Testis (tissue), 5 donors: ENCODE data around the gene OSCP1. TPM values are rescaled to one million over a fixed set of nuclear protein-coding genes. Genes with fewer than 3 reads are reported as not detected.
"Not testable (repeated sequence)": the region's sequence is repeated elsewhere in the genome, so short reads cannot be mapped to it uniquely, and the experiment has no call there.

Experiments
- DNase-seq: peaks from one replicate; pipeline ENCODE4 v3.0.0-alpha.2; 2019
- H3K27ac ChIP-seq, 2 donors: fragments of 200-600 bp; sonication (generic); one replicate each; pipeline ENCODE4 v1.5.1; 2019
- H3K27me3 ChIP-seq: fragments of 200-600 bp; sonication (generic); one replicate; pipeline ENCODE4 v1.5.1; 2019
- H3K36me3 ChIP-seq: fragments of 200-600 bp; sonication (generic); one replicate; pipeline ENCODE4 v1.5.1; 2017; ENCODE audit warnings: low read depth; ENCODE audit errors: missing control alignments
- H3K4me1 ChIP-seq: fragments of 200-600 bp; sonication (generic); one replicate; pipeline ENCODE4 v1.5.1; 2019
- H3K4me3 ChIP-seq, 2 donors: fragments of 200-600 bp; sonication (generic); one replicate each; pipeline ENCODE4 v1.5.1; 2017 to 2019
- H3K9me3 ChIP-seq: fragments of 200-600 bp; sonication (generic); one replicate; pipeline ENCODE4 v1.5.1; 2017
- CTCF ChIP-seq, 3 experiments: fragments of 450-650 bp in 2 of 3; fragments of 200-600 bp in 1 of 3; sonication (generic) in 1 of 3; IDR thresholded peaks; one replicate each; pipeline ENCODE4 v1.5.1; 2016 to 2019; ENCODE audit warnings: antibody characterized with exemption in 3 of 3, mild to moderate bottlenecking in 2 of 3, moderate library complexity in 1 of 3
- POLR2A ChIP-seq: fragments of 450-650 bp; IDR thresholded peaks from one replicate; pipeline ENCODE4 v1.6.1; 2017; ENCODE audit warnings: antibody characterized with exemption, mild to moderate bottlenecking, moderate library complexity
- WGBS, 2 donors: methylation state at CpG; one replicate each; pipeline ENCODE4 v1.1.5; 2018; 5-methylcytosine and 5-hydroxymethylcytosine counted together
- intact Hi-C: fragments of 100-400 bp; cut with DNase I; formaldehyde crosslinking; loops from one replicate; pipeline ENCODE4 v1.15.1; 2023; ENCODE audit warnings: low total_unique reads
- long read RNA-seq, 2 donors: transcript quantifications; one replicate each; lab custom pipeline, GENCODE V29; 2026
- polyA plus RNA-seq: library from polyadenylated mRNA; stranded (reverse); fragments of 350-450 nt; fragmentation: Illumina TruSeq; extraction: RNeasy Lipid Tissue Mini Kit (QIAGEN cat#74804); gene quantifications from one replicate; pipeline ENCODE4 v1.2.3, GENCODE V29; 2014; ENCODE audit warnings: low read depth, low replicate concordance; ENCODE audit not compliant: insufficient read depth
- total RNA-seq, 2 donors: library from RNA; depleted of rRNA; stranded (reverse); fragments of >200 nt; gene quantifications; one replicate each; pipeline ENCODE4 v1.2.3, GENCODE V29; 2016

Gene OSCP1
- total RNA-seq, result 10 to 100 TPM; 50.7 to 72.1 TPM
- polyA plus RNA-seq, result 199 TPM
- long read RNA-seq, donor 1, partial matches to known transcripts, result 0 of 4 reads
- long read RNA-seq, donor 1, other reads (novel, unspliced or antisense), result 0 of 4 reads
- long read RNA-seq, donor 2, partial matches to known transcripts, result 0 of 3 reads
- long read RNA-seq, donor 2, other reads (novel, unspliced or antisense), result 0 of 3 reads

DNA sequence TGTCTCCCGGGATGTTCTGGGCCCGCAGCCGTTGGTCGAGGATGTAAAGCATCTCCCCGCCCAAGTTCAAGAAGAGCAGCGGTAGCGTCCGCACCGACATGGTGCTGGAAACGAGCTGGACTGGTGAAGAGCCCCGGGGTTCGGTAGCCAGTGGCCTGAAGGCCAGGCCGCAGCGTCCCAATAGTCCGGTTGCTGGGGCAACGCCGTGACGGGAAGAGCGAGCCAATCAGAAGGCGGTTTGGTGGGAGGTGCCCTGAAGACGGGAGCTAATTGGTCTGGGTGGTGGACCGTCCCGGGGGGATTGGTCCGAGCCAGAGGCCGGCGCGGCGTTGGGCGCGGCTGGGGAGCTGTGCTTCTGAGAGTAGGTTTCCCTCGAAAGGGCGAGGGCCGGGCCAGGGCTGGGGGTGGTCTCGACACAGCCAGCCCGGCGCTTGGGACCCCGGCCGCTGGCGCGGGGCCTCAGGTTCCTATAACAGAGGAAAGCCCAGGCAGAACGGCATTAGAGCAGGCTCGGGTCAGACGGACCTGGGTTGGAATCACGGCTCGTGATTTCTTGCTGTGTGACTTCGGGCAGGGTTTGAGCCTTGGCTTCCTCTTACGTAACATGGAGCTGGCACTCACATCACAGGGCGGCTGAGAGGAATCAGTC, at the start of gene OSCP1:
Gene OSCP1, minus strand, starts transcription at position 182 of the 649 bp plus-strand sequence. Its CDS starts 82 bp downstream, at position 100.
- Histone ChIP-seq H3K4me3 (peak within 1 kb of the TSS; percentile 64 to 66), H3K36me3 (no peaks in the 10 kb centered on the region), H3K9me3 (no peaks in the 10 kb centered on the region), H3K27me3 (no peaks in the 10 kb centered on the region), H3K4me1 (no peaks in the 10 kb centered on the region), H3K27ac (peak within 1 kb of the TSS; percentile 86 to 93)
- intact Hi-C loops, result no loop called here
- 0% methylated on average over 15 to 48 of the region's 48 CpGs for WGBS, 2 donors
- DNase-seq, result peak; percentile 98
- TF ChIP-seq POLR2A, result peak; percentile 88
- TF ChIP-seq CTCF (IDR thresholded peaks at IDR 0.05), result no peak

DNA sequence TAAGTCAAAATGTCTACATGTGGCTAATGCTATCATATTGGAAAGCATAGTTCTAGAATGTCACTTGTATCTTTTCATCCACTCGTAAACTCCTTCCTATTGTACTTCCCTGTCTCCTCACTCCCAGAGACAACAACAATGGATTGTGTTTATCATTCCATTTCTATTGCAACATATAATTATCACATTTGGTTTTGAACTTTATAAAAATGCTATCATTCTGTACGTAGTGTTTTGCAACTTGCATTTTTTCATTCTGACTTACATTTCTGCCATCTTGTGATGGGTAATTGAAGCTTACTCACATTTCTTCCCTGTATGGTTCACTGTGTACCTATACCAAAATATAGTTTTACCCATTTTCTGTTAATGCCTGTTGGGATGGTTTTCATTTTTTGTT, 47.0 kb upstream of the OSCP1 start:
- Histone ChIP-seq H3K4me3 (no peak overlapping the region), H3K27ac (no peak overlapping the region), H3K9me3 (no peaks in the 10 kb centered on the region), H3K4me1 (no peaks in the 10 kb centered on the region), H3K36me3 (no peaks in the 10 kb centered on the region), H3K27me3 (no peaks in the 10 kb centered on the region)
- TF ChIP-seq POLR2A (no peak), CTCF (IDR thresholded peaks at IDR 0.05) (no peak)
- WGBS, 2 donors, result 66 to 77% methylated on average over 2 of the region's 2 CpGs
- no peak for DNase-seq
- intact Hi-C loops, result no loop called here

- Histone ChIP-seq H3K27me3 (no peaks in the 10 kb centered on the region), H3K4me1 (no peaks in the 10 kb centered on the region), H3K4me3 (no peak overlapping the region), H3K9me3 (no peaks in the 10 kb centered on the region), H3K36me3 (no peaks in the 10 kb centered on the region), H3K27ac (no peak overlapping the region)
- no peak for TF ChIP-seq POLR2A
- no peak for TF ChIP-seq CTCF (IDR thresholded peaks at IDR 0.05)
- no peak for DNase-seq
- 91 to 94% methylated on average over 5 of the region's 5 CpGs for WGBS, 2 donors
- intact Hi-C loops, result no loop called here
These were observed 44.7 kb upstream of the OSCP1 start for GRCh38 chr1:36494971-36495370.

DNA sequence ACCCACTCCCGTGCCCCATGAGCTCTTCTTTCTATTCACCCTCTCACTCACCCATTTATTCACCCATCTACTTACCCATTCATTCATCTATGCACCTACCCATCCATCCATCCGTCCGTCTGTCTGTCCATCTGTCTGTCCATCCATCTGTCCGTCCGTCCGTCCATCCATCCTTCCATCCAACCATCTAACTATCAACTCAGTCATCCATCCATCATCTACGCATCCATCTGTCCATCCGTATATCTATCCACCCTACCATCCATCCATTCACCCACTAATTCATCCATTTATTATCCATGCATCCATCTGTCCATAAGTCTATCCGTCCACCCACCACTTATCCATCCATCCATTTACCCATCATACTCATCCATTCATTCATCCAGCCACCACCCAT, 43.3 kb upstream of the OSCP1 start:
- DNase-seq, result no peak
- H3K36me3 ChIP-seq, result no peaks in the 10 kb centered on the region
- intact Hi-C loops, result no loop called here
- H3K27ac ChIP-seq, result no peak overlapping the region
- no peaks in the 10 kb centered on the region for H3K4me1 ChIP-seq
- 93 to 95% methylated on average over 9 of the region's 9 CpGs for WGBS, 2 donors
- TF ChIP-seq CTCF (IDR thresholded peaks at IDR 0.05), result no peak
- TF ChIP-seq POLR2A, result no peak
- no peaks in the 10 kb centered on the region for H3K27me3 ChIP-seq
- no peak overlapping the region for H3K4me3 ChIP-seq
- H3K9me3 ChIP-seq, result no peaks in the 10 kb centered on the region

GRCh38 chr1:36492491-36492890, 42.2 kb upstream of the OSCP1 start:
- no peak overlapping the region for H3K4me3 ChIP-seq
- no peaks in the 10 kb centered on the region for H3K9me3 ChIP-seq
- no peaks in the 10 kb centered on the region for H3K36me3 ChIP-seq
- DNase-seq, result no peak
- H3K27ac ChIP-seq, result no peak overlapping the region
- no peaks in the 10 kb centered on the region for H3K27me3 ChIP-seq
- intact Hi-C loops, result no loop called here
- no peaks in the 10 kb centered on the region for H3K4me1 ChIP-seq
- WGBS, 2 donors, result 42 to 57% methylated on average over 7 to 9 of the region's 9 CpGs
- TF ChIP-seq POLR2A (no peak), CTCF (IDR thresholded peaks at IDR 0.05) (no peak)

DNA sequence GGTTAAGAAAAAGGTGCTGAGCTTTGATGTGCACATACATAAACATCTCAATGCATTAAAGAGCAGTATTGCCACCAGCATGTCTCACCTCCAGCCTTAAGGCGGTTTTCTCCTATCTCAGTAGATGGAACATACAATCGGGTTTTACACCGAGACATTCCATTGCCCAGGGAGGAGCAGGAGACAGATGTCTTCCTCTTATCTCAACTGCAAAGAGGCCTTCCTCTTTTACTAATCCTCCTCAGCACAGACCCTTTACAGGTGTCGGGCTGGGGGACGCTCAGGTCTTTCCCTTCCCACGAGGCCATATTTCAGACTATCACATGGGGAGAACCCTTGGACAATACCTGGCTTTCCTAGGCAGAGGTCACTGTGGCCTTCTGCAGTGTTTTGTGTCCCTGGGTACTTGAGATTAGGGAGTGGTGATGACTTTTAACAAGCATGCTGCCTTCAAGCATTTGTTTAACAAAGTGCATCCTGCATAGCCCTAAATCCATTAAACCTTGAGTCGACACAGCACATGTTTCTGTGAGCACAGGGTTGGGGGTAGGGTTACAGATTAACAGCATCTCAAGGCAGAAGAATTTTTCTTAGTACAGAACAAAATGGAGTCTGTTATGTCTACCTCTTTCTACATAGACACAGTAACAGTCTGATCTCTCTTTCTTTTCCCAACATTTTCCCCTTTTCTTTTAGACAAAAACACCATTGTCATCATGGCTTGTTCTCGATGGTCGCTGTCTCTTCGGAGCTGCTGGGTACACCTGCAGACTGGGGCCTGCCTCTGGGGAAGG, 39.2 kb upstream of the OSCP1 start:
- H3K4me3 ChIP-seq, intact Hi-C loops, DNase-seq, H3K9me3 ChIP-seq, H3K4me1 ChIP-seq, H3K36me3 ChIP-seq, H3K27ac ChIP-seq, H3K27me3 ChIP-seq: not testable (repeated sequence)
- WGBS, 2 donors, result 54 to 67% methylated on average over 8 to 10 of the region's 10 CpGs
